KMS-11 (cell line): ENCODE measurements around the gene C1QTNF9B.
"Not testable (repeated sequence)": the region's sequence is repeated elsewhere in the genome, so short reads cannot be mapped to it uniquely, and the experiment has no call there.

Experiments
- H2AFZ ChIP-seq: fragments of 200-600 bp; sonication (generic); 2 replicates; pipeline ENCODE4 v1.6.1; 2016; ENCODE audit warnings: antibody characterized with exemption, mixed run types, low read depth
- H3K27ac ChIP-seq: fragments of 200-600 bp; sonication (generic); 2 replicates; pipeline ENCODE4 v1.6.1; 2016; ENCODE audit warnings: mild to moderate bottlenecking, mixed run types
- H3K27me3 ChIP-seq: fragments of 200-600 bp; sonication (generic); 2 replicates; pipeline ENCODE4 v1.6.1; 2017; ENCODE audit warnings: mild to moderate bottlenecking, low read depth, mixed run types, moderate library complexity; ENCODE audit not compliant: insufficient read depth
- H3K36me3 ChIP-seq: fragments of 200-600 bp; sonication (generic); 2 replicates; pipeline ENCODE4 v1.6.1; 2017; ENCODE audit warnings: mild to moderate bottlenecking, mixed run types; ENCODE audit not compliant: insufficient read depth
- H3K4me1 ChIP-seq: fragments of 200-600 bp; sonication (generic); 2 replicates; pipeline ENCODE4 v1.6.1; 2016; ENCODE audit warnings: mild to moderate bottlenecking, low read depth, mixed run types; ENCODE audit not compliant: poor library complexity, severe bottlenecking
- H3K4me2 ChIP-seq: fragments of 200-600 bp; sonication (generic); 2 replicates; pipeline ENCODE4 v1.7.0; 2016; ENCODE audit warnings: mild to moderate bottlenecking, mixed run types
- H3K4me3 ChIP-seq: fragments of 200-600 bp; sonication (generic); IDR thresholded peaks from 2 replicates; pipeline ENCODE4 v1.6.1; 2017; ENCODE audit warnings: low read depth, low read length, mixed read lengths; ENCODE audit not compliant: insufficient read depth
- H3K79me2 ChIP-seq: fragments of 200-600 bp; sonication (generic); 2 replicates; pipeline ENCODE4 v1.6.1; 2016; ENCODE audit warnings: low read depth, mixed run types; ENCODE audit not compliant: insufficient read depth
- H3K9ac ChIP-seq: fragments of 200-600 bp; sonication (generic); 2 replicates; pipeline ENCODE4 v1.6.1; 2016; ENCODE audit warnings: mild to moderate bottlenecking, mixed run types
- H4K20me1 ChIP-seq: fragments of 200-600 bp; sonication (generic); 2 replicates; pipeline ENCODE4 v1.6.1; 2016; ENCODE audit warnings: mild to moderate bottlenecking, mixed run types; ENCODE audit not compliant: insufficient read depth
- TF ChIP-seq, protein P1 (sequence below): fragments of 200-600 bp; sonication (generic); conservative IDR thresholded peaks from 2 replicates; pipeline ENCODE4 v1.6.1; 2017; ENCODE audit warnings: low read depth, mild to moderate bottlenecking, antibody characterized with exemption, low read length, moderate library complexity, mixed read lengths

The C1QTNF9B gene

DNA sequence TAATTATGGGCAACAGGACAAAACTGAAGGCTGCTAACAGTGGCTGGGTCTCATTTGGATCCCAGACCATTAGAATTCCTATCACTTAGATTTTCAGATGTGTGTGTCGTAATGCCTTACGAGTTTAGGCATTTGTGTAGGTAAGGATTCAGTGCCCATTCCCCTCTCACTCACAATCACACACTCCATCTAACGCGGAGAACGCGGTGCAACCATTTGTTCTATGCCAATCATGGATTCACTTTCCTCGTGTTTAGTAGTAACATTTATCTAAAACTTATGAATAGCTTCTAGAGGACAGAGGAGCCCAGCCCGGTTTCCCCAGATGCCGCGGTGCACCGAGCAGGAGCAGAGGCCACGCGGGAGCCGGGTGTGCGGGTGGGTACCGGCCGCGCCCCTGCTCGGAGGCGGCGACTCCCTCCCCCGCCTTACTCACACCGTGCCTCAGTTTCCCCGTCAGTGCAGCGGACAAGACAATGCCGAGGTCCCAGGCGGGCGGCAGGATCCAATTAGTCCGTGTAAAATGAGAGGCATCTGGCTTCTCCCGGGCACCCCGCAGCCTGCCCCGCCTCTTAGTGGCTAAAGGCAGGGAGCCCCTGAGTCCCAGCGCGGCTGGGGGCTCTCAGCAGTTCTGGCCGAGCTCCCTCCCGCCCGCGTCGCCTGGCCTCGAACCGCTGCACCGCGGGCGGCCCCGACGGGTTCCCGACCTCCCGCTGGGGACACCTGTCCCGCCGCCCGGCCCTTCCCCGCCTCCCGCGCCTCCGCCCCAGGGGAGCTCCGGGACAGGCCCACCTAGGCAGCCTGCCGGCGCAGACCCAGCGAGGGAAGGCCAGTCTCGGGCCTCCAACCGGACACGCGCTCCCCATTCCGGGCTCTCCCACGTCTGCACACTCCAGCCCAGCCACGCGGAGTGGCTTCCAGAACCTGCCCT is 5.9 kb upstream of the C1QTNF9B start:
- H3K9ac ChIP-seq = no peak overlapping the region
- H3K27me3 ChIP-seq = no peaks in the 10 kb centered on the region
- H3K36me3 ChIP-seq = no peaks in the 10 kb centered on the region
- no peak overlapping the region for H3K4me2 ChIP-seq
- no peak overlapping the region for H3K4me3 ChIP-seq
- no peaks in the 10 kb centered on the region for H4K20me1 ChIP-seq
- TF ChIP-seq, protein P1, sequence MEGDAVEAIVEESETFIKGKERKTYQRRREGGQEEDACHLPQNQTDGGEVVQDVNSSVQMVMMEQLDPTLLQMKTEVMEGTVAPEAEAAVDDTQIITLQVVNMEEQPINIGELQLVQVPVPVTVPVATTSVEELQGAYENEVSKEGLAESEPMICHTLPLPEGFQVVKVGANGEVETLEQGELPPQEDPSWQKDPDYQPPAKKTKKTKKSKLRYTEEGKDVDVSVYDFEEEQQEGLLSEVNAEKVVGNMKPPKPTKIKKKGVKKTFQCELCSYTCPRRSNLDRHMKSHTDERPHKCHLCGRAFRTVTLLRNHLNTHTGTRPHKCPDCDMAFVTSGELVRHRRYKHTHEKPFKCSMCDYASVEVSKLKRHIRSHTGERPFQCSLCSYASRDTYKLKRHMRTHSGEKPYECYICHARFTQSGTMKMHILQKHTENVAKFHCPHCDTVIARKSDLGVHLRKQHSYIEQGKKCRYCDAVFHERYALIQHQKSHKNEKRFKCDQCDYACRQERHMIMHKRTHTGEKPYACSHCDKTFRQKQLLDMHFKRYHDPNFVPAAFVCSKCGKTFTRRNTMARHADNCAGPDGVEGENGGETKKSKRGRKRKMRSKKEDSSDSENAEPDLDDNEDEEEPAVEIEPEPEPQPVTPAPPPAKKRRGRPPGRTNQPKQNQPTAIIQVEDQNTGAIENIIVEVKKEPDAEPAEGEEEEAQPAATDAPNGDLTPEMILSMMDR = no peak
- H2AFZ ChIP-seq = no peak overlapping the region
- no peaks in the 10 kb centered on the region for H3K4me1 ChIP-seq
- H3K27ac ChIP-seq = no peak overlapping the region
- H3K79me2 ChIP-seq = no peaks in the 10 kb centered on the region

DNA sequence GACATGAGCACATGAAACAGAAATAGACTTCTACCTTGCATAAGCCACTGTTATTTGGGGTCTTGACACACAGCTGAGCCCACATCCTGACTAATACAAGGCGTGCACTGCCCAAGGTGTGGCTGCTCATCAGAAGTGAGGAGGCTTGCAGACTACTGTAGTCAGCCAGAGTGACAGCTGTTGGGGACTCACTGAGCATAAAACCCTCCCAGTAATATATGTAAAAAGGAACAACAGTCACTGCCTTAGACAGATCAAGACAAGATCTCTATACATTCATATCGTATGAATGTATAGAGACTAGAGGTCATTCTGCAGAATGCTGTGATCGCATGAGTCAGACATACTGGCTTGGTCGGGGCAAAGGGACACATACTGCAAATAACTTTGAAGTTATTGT is 4.1 kb upstream of the C1QTNF9B start:
- no peak overlapping the region for H3K4me3 ChIP-seq
- no peak overlapping the region for H2AFZ ChIP-seq
- no peaks in the 10 kb centered on the region for H3K36me3 ChIP-seq
- H3K79me2 ChIP-seq = no peaks in the 10 kb centered on the region
- TF ChIP-seq, protein P1 = no peak
- H4K20me1 ChIP-seq = no peaks in the 10 kb centered on the region
- H3K9ac ChIP-seq = no peak overlapping the region
- no peak overlapping the region for H3K27ac ChIP-seq
- H3K4me1 ChIP-seq = no peaks in the 10 kb centered on the region
- no peak overlapping the region for H3K4me2 ChIP-seq
- no peaks in the 10 kb centered on the region for H3K27me3 ChIP-seq

DNA sequence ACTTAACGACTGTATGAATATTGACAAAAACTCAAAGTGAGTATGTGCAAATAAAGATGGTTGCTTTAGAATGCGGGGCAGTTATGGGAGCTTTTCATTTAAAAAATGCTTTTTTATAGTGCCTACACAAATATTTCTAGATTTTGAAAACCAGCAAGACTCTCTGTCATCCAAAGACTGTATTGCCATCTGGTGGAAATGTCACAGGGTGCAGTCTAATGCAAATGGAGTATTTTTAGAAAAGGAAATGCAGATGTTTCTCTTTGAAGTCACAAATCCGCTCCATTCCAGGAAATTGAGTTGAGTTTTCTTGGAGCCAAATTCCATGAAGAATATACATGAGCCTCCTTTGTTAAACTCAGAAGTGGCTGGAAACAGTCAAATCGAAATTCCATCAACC is 2.3 kb upstream of the C1QTNF9B start:
- Histone ChIP-seq H3K79me2 (no peaks in the 10 kb centered on the region), H3K4me2 (no peak overlapping the region), H3K36me3 (no peaks in the 10 kb centered on the region), H2AFZ (0 out of 2 replicates have a peak overlapping the region, but pooled peaks have one; percentile 5), H3K27ac (no peak overlapping the region), H3K27me3 (no peaks in the 10 kb centered on the region), H3K9ac (no peak overlapping the region), H3K4me1 (no peaks in the 10 kb centered on the region), H3K4me3 (no peak overlapping the region), H4K20me1 (no peaks in the 10 kb centered on the region)
- TF ChIP-seq, protein P1 = 0 out of 2 replicates have a peak, but pooled peaks have one; percentile 33

DNA sequence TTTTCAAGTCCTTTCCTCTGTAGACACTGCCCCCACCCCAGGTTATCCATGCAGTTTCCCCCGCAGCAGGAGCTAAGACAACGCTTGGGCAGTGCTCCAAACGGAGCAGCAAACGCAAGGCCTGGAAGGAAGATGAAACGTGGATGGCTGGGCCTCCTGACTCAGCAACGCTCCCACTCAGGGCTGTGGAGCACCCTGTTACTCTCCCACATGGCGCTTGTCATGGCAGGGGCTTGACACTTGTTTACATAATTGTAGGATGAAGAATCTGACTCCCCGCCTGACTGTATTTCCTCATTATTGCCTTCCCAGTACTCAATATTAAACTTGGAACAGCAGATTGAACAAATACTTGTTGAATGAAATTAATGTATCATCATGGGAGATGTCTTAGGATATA is 799 bp upstream of the C1QTNF9B start:
- no peaks in the 10 kb centered on the region for H4K20me1 ChIP-seq

DNA sequence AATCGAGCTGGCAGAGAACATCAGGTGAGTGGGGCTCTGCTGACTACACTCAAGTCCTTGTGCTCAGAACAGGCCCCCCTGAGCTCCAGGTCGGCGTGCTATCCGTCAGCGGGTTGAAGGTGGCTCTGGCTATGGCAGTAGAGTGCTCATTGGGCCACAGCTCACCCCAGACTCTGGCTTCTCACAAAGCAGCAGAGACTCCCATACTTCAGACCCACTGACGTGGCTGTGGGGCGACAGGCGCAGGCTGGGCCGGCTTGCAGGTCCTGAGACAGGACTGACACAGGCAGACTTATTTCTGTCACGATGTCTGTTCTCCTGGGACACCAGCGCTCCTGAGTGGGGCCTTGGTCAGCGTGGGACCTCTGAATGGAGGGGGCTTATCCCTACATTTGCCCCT is 2.6 kb downstream of the C1QTNF9B start:
- not testable (repeated sequence) for H3K4me3 ChIP-seq, H3K9ac ChIP-seq, H4K20me1 ChIP-seq, H3K27ac ChIP-seq, H3K4me1 ChIP-seq, H3K27me3 ChIP-seq, H3K4me2 ChIP-seq, H3K79me2 ChIP-seq, H3K36me3 ChIP-seq, H2AFZ ChIP-seq

More for the DNA sequence above, 799 bp upstream of the C1QTNF9B start:
- no peaks in the 10 kb centered on the region for H3K36me3 ChIP-seq
- H3K4me2 ChIP-seq = no peak overlapping the region
- H3K27me3 ChIP-seq = no peaks in the 10 kb centered on the region
- H3K4me1 ChIP-seq = no peaks in the 10 kb centered on the region
- no peak overlapping the region for H3K4me3 ChIP-seq
- H2AFZ ChIP-seq = no peak overlapping the region
- TF ChIP-seq, protein P1 = no peak
- H3K27ac ChIP-seq = no peak overlapping the region
- H3K9ac ChIP-seq = no peak overlapping the region
- H3K79me2 ChIP-seq = no peaks in the 10 kb centered on the region

DNA sequence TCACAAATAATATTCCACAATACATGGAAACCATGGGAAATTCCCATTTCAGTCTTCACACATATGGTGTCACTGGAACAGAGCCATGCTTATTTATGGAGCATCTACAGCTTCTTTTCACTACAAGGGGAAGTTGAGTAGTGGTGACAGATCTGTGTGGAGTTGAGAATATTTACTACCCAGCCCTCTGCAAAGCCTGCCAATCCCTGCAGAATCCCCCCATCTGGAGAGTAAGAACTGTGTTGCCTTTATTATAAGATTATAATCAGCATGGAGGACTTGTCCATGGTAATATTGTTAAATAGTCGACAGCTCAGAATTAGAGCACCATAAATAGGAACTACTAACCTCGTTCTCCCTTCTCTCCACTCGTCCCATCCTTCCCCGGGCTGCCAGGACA is 3.5 kb downstream of the C1QTNF9B start:
- H2AFZ ChIP-seq, H3K27ac ChIP-seq, H3K36me3 ChIP-seq, H3K4me1 ChIP-seq, H3K4me3 ChIP-seq, H3K79me2 ChIP-seq, H4K20me1 ChIP-seq, H3K9ac ChIP-seq, H3K27me3 ChIP-seq, H3K4me2 ChIP-seq: not testable (repeated sequence)
